ENCODE results near the gene RILPL1.

GRCh38 chr12:123489580-123489979 lies 43.9 kb downstream of the RILPL1 start:
- TF ChIP-seq, protein P1, sequence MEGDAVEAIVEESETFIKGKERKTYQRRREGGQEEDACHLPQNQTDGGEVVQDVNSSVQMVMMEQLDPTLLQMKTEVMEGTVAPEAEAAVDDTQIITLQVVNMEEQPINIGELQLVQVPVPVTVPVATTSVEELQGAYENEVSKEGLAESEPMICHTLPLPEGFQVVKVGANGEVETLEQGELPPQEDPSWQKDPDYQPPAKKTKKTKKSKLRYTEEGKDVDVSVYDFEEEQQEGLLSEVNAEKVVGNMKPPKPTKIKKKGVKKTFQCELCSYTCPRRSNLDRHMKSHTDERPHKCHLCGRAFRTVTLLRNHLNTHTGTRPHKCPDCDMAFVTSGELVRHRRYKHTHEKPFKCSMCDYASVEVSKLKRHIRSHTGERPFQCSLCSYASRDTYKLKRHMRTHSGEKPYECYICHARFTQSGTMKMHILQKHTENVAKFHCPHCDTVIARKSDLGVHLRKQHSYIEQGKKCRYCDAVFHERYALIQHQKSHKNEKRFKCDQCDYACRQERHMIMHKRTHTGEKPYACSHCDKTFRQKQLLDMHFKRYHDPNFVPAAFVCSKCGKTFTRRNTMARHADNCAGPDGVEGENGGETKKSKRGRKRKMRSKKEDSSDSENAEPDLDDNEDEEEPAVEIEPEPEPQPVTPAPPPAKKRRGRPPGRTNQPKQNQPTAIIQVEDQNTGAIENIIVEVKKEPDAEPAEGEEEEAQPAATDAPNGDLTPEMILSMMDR (IDR thresholded peaks at IDR 0.05; ENCODE audit: poor library complexity), result no peak
- no peak for TF ChIP-seq EZH2 (IDR thresholded peaks at IDR 0.05; ENCODE audit: borderline replicate concordance)

Data from hepatocyte (in vitro differentiated cells).